Activated CD4-positive, alpha-beta T cell treated with anti-CD3 and anti-CD28 coated beads for 24 hours (primary cell): ENCODE data around the gene GTF3C2.
"Not testable (repeated sequence)": the region's sequence is repeated elsewhere in the genome, so short reads cannot be mapped to it uniquely, and the experiment has no call there.

Source experiments
- DNase-seq, 2 donors: peaks; one replicate each; pipeline ENCODE4 v3.0.0-alpha.2; 2020; ENCODE audit warnings: low read depth in 2 of 2

Gene GTF3C2

DNA sequence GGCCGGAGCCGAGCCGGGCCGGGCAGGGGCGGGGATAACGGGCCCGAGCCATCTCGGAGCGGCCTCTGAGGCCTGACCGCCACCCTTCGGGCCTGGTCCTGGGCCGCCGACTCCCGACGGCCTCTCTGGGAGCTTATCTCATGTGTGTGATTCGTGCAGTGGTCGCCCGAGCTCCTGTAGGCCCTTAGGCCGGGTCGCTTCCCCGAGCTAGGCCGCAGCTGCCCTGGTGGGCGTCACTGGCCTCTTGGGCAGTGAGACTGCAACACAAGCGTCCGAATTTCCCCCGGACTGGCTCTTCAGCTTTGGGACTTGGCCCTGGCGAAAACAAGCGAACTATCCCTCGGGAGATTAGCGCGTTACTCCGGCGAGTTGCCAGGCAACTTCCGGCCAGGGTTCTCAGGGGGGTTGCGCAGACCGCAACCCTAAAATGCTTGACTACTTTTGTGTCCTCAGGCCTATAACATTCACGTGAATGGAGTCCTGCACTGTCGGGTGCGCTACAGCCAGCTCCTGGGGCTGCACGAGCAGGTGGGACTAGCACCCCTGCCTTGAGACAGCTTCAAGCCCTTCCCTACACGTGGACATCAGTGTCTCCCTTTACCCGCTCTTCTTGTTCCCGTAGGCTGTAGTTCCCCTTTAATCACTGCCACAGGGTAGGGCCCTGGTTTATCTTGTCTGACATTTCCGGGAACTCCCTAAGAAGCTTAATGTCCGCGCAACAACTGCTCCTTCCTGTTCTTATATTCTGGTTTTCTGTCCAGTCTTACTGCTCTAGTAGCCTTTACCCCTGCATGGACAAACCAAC is 14.5 kb upstream of the GTF3C2 start:
- DNase-seq = no peak

GRCh38 chr2:27370026-27370815 is 13.7 kb upstream of the GTF3C2 start, which contains the start of the genes EIF2B4 and SNX17:
EIF2B4 (minus strand) TSS chr2:27370338; CDS start chr2:27370314, 24 bp downstream.
SNX17 (plus strand) TSS chr2:27370616; CDS start chr2:27370744, 128 bp downstream.
- DNase-seq = peak; percentile 98

GRCh38 chr2:27369471-27370025 is 13.0 kb upstream of the GTF3C2 start:
- no peak for DNase-seq

DNA sequence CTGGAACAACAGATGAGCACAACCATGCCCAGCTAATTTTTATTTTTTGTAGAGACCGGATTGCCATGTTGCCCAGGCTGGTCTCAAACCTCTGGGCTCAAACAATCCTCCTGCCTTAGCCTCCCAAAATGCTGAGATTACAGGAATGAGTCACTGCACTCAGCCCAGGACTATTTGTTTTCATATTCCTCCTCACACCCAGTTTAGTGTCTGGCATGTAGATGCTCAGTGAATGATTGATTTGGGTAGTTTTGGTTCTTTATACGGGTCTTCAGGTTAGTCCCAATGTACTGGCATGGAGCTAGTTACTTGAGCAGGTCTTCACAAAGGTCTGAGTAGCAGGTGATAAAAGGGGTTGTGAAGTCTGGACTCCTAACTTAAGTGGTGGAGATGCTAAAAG is 7.4 kb upstream of the GTF3C2 start:
- DNase-seq = no peak

GRCh38 chr2:27362678-27363420 is 6.3 kb upstream of the GTF3C2 start:
- DNase-seq = no peak

DNA sequence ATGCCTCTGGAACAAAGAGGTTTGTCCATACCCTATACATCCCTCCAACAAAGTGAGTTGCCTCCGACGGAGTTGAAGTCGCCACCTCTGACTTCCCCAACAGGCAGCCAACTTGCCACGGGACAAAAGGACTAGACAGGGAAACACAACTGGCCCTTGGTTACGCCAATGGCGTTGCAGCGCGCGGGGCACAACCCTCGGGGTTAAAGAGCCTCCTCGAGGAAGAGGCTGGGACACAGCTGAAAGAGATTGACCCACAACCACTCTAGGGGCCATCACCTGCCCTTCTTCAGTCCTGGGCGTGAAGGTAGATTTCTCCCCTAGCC is 545 bp downstream of the GTF3C2 start:
- DNase-seq = no peak

DNA sequence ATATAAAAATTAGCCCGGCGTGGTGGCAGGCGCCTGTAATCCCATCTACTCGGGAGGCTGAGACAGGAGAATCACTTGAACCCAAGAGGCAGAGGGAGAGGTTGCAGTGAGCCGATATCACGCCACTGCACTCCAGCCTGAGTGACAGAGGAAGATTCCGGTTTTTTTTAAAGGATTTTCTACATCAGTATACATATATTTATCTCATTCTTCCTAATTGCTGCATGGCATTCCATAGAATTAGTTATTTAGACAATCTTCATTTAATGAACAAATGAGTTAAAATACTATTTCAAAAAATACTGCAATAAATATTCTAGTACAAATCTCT is 2.0 kb downstream of the GTF3C2 start:
- no peak for DNase-seq

GRCh38 chr2:27353762-27354596 is 2.6 kb downstream of the GTF3C2 start:
- DNase-seq = no peak

GRCh38 chr2:27353386-27353761 is 3.2 kb downstream of the GTF3C2 start:
- not testable (repeated sequence) for DNase-seq

DNA sequence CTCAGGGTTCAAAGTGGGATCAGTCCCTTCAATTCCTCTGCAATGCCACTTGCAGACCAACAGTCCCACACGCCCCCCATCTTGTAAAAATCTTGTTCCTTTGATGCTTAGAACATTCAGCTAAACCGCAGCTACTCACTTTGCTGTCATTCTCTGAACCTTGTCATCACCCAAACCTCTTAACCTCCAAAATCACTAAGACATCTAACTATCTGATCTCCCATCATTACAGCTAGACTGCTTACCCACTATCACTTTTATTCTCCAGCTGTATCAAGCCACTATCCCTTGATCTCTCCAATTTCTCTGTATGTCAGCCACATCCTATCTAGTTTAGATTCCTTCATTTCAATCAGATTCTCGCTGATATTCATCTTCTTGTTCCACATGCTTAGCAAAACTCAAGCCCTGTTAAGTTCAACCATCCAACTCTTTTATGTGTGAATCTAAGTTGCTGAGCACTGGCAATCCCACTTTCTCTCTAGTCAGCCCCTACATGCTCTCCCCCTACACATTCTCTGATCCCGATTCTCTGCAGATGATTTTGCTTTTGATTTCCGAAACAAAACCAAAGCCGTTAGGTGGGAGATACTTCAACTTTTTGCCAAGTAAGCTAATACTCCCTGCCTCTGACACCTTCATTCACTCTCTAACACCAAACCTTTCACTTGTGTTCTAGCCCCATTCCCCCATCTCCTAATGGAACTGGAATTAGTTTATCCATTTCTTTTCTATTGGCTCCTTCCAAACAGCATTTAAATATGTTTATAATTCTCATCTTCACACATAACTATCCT is 4.6 kb downstream of the GTF3C2 start:
- no peak for DNase-seq

- no peak for DNase-seq
These were observed 6.4 kb downstream of the GTF3C2 start for GRCh38 chr2:27350106-27350693.

GRCh38 chr2:27347641-27348040 is 8.9 kb downstream of the GTF3C2 start:
- no peak for DNase-seq

GRCh38 chr2:27336173-27336572 is 20.4 kb downstream of the GTF3C2 start:
- DNase-seq = no peak

GRCh38 chr2:27335311-27335710 is 21.3 kb downstream of the GTF3C2 start:
- no peak for DNase-seq

DNA sequence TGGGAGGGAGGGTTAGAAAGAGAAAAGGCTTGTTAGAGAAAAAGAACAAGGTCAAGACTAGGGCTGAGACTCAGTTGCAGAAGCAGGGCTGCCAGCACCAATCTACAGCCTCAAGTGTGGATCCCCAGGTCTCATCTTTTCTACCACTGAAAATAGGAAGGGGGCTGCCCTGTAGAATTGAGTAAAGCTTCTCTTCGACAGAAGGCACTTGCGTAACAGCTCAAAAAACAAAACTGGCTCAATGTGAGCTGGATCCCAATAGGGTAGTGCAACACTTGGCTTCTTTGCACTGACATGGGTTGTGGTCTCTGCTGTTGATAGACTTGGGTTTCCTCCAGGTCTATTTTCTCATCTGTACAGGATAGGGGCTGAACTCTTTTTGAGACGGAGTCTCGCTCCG is 31.8 kb downstream of the GTF3C2 start:
- no peak for DNase-seq

DNA sequence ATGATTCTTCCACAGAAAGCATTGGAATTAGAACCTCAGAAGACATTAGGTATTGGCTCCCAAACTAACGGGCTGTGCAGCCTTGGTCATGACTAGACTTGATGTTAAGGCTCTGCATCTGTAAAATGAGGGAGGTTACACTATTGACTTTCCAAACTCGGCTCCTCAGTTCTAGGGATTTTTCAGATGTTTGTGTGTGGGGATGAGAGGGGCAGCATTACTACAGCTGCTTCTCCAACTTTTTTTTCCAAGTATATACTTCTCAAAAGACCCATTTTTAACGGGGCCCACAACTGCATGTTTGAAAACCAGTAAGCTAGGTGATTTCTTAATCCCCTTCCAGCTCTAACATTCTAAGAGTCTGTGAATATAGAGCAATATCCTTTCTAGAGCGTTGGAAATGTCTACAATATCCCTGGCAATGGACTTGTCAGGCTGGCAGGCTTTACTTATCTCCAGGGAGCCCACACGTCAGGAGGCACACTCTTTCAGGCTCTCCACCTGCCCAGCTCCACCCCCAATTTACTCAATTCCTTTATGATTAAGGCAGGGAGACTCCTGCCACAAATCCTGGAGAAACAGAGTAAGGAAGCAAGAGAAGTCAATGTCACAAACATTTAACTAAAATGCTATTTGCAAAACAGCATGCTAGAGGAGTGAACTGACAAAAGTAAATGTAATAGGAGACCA is 32.8 kb downstream of the GTF3C2 start:
- no peak for DNase-seq

DNA sequence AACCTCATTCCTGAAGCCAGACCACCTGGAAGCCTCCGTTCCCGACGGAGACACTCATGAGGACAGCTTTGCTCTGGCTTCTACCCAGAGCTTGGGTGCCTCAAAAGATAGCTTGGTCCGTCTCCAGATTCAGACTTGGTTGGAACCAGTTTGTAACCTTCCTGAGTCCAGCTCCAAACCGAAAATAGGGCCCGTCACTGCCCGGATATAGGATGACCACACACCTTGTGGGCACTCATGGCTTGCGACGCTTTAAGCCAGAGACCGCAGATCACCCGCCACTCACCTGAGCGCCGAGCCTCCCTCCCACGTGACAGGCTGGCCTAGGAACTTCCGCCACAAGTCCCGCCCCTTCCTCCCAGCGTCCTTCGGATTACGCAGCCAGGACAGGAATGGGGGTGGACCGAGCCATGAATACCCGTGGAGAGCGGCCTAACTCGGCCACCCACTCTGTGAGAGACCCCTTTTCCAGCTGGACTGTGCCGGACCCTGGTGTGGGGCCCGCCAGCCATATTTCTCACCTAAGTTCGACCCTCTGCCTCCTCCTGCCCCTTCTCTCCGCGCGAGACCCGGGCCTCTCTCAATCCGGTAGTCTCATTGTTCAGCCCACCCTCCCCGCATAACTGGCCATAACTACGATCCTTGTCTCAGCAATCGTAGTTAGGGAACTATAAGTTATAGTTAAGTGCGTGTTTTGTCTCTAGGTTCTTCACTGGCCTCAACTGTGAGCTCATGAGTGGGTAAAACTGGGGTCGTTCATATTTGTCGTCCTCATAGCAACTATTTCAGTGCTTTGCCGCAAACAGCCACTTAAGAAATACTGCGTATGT is 33.6 kb downstream of the GTF3C2 start, which contains the start of gene MPV17:
Gene MPV17 (minus strand): TSS at position 332 of the 830 bp plus-strand sequence. CDS start 580 bp downstream, outside the sequence.
- DNase-seq = peak; percentile 84 to 88

DNA sequence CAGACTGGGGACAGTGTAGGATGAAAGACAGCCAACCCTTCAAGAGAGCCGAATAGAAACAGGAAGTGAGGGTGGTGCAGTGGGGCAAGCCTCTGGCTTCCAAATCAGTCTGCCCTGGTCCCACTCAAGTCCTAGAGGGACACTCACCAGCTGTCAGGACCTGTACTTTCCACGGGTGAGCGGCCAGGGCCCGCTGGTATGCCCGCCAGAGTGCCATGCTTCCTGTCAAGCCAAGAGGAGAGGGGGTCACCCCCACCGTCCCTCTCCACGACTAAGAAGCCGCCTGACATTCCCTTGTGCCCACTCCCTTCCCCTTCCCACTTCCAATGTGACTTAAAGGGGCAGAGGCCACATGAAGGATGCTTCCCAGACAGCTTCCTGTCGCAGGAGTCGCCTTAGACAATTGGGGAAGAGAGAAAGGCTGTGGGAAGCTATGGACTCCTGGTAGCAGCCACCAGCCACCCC is 34.2 kb downstream of the GTF3C2 start:
- DNase-seq = no peak
